Cardiac septum (tissue), 1 donor: ENCODE measurements around the gene NR6A1. TPM values are rescaled to one million over a fixed set of nuclear protein-coding genes. Genes with fewer than 3 reads are reported as not detected.

ENCODE experiments used
- DNase-seq: peaks from one replicate; pipeline ENCODE4 v3.0.0-alpha.2; 2020; ENCODE audit warnings: low spot score
- intact Hi-C: fragments of 100-400 bp; cut with DNase I; formaldehyde crosslinking; loops from one replicate; pipeline ENCODE4 v1.14.0; 2022
- total RNA-seq: library from RNA; stranded (reverse); fragmentation: NEBNext Ultra II Directional; extraction: Animal tissue kit (Norgen Biotek cat#: 25700); gene quantifications from one replicate; pipeline ENCODE4 v1.2.1, GENCODE V29; 2021
- donor health status: DM: no; HTN: no; CAD: no.

Gene NR6A1
- total RNA-seq, 1 donor from 2014 or later: 2.2 TPM

DNA sequence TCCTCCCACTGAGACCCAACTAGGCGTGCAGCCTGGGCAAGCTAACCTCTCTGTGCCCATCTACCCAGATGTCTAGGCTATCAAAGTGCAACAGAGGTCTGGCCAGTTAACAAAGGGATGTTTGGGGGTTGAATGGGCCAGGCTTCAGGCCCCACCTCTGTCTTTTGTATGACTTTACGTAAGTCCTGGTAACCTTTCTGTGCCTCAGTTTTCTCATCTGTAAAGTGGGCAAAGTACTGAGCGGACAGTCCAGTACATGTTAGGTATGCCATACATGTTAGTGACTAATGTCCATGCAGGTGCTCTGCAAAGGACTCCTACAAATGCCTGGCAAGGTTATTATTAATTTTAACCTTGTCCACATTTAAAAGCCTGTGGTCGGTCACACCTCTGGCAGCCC lies 277.9 kb downstream of the NR6A1 start:
- intact Hi-C loops: no loop called here
- no peak for DNase-seq

DNA sequence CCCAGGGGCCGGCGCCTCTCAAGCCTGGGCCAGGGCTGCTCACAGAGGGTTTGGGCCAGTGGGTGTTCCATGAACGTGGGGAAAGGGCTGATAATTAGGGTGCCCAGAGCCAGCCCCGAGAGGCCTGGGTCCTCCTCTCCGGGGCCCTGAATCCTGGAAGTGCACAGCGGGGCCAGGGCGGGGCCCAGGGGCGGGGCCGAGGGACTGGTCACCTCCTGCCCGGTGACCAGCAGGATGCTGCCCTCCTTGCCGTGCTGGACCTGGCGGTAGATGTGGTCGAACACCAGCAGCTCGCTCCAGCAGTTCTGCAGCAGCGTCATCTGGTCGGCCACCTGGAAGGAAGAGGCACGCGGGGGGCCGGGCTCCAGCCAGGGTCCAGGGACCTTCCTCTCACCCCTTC lies 278.3 kb downstream of the NR6A1 start:
- intact Hi-C loops: no loop called here
- no peak for DNase-seq

DNA sequence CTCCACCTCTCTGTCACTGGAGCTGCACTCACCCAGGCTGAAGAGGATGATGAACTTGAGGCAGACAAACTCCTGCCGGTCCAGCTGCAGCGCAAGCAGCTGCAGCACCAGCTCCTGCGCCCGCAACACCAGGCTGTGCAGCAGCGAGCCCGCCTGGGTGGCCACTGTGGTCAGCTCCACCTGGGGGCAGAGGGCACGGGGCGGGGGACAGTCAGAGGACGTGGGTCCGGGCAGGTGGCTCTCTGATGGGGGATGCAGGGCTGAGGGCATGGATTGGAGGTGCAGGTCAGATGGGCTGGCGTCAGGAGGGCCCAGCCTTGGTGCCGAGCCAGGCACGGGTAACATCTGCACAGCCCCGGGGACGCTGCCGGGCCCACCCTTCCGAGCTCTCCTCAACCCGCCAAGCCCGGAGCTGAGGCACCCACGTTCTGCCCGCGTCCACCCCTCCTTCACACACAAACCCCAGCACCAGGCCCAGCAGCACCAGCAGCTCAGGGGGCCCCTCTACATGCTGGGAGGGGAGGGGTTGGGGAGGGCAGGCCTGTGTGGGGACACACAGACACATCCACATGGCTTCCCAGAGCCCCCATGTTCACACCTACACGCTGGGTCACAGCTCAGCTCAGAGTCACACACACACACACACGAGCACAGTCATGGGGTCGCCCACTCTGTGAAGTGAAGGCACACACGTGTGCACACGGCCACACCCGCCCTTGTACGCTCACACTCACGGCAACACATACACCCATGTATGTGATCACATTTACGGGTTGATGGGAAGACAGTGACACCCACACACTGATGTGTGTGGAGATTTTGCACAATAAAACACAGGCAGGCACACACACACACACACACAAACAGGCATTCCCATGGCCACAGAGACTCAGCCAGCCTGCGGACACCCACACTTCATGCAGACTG lies 279.8 kb downstream of the NR6A1 start:
- intact Hi-C loops: no loop called here
- DNase-seq: no peak

DNA sequence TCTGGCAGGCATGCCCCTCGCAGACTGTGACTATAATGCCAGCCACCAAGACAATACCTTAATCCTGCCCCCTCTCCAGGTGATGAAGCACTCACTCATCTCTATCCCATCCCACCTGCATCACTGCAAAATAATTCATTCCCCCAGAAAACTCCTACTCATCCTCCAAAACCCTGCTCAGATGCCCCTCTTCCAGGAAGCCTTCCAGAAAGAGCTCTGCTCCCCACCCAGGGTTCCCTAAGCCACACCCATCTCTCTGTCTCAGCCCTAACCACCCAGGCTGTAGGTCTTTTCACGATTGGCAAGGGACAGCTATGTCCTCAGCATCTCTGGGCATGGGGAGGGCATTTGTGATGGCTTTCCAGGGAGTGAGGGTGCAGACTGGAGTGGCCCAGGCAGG lies 281.1 kb downstream of the NR6A1 start:
- intact Hi-C loops: no loop called here
- no peak for DNase-seq

DNA sequence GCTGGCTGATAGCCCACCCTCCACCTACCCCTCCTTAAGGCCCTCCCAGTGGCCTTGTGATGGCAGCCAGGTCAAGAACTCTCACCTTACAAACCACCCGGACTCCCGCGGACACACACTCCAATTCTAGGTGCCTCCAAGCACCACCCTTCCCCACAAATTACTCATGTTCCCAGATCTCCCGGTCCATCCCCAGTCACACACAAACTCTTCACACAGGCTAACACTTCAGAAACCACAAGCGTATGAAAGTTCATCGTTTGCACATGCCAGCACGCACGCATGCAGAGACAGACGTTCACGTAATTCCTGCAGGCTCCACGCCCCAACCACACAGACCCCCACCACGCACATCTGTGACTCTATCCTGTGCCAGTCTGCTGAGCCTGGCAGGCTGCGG lies 281.9 kb downstream of the NR6A1 start:
- intact Hi-C loops: no loop called here

DNA sequence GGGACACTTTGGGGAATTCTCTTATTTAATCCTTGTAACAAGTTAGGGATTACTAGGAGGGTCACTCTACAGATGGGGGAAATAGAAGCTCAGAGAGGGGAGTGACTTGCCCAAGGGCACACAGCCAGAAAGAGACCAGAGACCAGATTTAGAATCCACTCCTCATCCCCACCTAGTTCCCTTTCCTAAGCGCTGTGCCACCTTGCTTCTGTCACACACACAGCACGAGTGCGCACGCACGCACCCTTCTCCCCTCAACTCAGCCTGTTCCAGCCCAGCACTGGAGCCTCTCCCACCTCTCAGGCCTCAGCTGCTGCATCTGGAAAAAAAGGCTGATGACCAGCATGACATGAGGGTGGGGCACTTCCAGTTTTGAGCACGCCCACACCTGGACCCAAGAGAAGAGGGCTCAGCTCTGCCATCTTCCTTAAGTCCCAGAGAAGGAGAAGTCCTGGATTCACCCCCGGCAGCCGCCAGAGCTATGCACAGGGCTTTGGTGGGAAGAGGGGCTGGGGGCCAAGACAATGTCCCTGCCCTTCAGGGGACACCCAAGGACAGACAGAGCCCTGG lies 282.4 kb downstream of the NR6A1 start:
- intact Hi-C loops: no loop called here
- no peak for DNase-seq

More for the DNA sequence above, 281.9 kb downstream of the NR6A1 start:
- DNase-seq: no peak

DNA sequence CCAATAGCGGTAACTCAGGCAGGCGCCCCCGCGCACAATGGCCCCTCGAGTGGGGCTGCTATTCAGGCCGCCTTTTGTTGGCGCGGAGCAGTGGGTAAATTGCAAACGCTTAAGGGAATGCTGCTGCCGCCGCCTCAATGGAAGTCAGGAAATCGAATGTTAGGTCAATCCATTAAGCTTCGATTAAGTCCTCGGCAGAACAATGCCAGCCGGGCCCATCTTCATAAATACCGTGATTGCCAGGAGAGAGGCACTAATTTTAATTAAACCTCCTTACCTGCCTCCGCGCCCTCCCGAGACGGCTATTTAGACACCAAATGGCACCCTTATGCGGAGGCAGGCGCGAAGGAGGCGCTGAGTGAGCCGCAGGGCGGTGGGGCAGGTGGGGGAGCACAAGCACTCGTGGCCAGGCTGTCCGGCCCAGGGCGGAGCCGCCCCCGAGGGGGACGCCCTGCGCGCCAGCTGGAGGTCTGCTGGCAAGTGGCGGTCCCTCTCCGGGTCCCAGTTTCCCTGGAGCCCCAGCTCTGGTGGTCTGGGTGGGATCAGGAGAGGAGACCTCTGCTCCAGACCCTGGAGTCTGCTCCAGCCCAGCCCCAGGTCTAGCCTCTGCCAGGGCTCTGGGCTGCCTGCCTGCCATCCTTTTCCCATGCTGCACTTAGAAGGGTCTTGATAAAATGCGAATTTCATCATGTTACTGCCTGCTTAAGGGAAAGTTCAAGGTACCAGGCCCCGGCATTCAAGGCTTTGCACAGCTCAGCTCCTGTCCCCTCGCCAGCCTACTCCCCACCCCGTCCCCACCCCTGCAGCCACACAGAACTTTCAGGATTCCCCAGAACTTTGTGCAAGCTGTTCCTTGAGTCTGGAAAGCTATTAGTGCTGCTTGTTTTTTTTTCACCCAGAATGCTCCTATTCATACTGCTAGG lies 283.6 kb downstream of the NR6A1 start:
- intact Hi-C loops: no loop called here
- DNase-seq: no peak

DNA sequence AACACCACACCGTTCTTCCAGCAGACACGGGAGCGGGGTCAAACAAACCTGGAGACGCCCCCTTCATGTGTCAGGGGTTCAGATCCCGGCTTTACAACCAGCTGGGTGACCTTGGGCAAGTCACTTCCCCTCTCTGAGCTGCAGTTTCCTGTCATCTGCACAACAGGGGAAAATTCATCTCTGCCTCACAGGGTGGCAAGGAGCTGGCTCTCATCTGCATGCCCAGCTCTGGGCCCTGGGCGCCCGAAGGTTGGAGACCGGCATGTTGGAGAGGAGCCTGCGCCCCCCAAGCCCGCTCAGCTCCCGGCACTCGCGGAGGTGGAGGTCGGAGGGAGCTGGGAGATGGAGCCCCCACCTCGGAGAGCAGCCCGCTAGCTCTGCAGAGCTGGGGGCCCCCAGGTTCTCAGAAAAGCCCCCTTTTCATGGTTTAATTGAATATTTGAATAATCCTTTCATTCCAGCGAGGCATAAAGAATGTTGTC lies 284.3 kb downstream of the NR6A1 start:
- intact Hi-C loops: no loop called here
- no peak for DNase-seq

DNA sequence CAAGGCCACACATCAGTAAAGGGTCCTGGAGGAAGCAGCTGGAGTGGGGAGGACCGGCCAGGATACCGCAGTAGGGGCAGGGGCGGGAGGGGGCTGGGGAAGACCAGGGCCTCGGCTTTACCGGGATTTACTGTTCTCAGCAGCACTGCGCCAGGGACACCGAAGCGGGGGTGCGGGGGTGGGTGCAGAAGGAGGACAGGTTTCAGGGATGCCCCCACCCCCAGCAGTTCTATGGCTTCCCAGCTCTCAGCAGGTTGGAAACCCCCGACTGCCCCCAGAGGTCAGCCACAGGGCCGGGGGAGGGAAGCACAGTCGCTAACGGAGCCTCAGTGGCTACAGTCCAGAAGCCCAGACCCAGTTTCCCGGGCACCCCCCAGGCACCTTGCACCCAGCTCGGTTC lies 285.2 kb downstream of the NR6A1 start:
- no peak for DNase-seq
- intact Hi-C loops: no loop called here

DNA sequence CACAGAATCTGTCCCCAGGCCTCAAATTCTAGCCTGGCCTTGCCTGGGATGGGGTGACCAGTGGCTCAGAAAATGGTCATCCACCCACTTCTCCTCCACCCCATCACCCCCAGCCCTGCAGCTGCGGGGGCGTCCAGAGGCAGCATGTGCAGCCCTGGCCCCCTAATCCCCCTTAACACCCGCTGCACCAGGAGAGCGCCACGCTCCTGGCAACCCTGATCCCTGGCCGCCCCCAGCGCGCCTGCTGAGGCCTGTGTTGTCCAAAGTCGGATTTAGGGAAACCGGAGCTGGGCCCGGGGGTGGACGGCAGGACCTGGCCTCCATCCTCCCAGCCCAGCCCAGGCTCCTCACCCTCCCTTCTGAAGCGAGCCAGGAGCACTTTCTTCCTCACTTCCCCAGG lies 285.9 kb downstream of the NR6A1 start:
- intact Hi-C loops: no loop called here
- no peak for DNase-seq

DNA sequence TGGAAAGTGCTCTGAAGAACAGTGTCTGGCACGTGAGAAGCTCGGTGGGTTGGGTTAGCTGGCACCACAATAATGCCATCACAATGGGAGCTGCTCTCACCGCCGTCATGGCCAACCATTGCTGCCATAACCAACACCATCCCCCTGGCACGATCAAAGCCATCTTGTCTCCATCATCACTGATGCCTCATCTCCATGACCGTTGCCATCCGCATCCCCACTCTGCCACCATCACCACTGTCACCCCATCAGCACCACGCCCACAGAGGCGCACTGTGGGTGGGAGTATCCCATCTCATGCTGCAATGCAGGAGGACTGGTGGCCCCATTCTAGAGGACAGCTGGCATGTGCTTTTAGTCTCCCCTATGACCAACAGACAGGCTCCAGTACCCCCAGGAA lies 287.6 kb downstream of the NR6A1 start:
- DNase-seq: no peak
- intact Hi-C loops: loop anchor here (5.0 kb wide), 1 partner anchor 49 kb away; no protein-coding TSS in a partner anchor

DNA sequence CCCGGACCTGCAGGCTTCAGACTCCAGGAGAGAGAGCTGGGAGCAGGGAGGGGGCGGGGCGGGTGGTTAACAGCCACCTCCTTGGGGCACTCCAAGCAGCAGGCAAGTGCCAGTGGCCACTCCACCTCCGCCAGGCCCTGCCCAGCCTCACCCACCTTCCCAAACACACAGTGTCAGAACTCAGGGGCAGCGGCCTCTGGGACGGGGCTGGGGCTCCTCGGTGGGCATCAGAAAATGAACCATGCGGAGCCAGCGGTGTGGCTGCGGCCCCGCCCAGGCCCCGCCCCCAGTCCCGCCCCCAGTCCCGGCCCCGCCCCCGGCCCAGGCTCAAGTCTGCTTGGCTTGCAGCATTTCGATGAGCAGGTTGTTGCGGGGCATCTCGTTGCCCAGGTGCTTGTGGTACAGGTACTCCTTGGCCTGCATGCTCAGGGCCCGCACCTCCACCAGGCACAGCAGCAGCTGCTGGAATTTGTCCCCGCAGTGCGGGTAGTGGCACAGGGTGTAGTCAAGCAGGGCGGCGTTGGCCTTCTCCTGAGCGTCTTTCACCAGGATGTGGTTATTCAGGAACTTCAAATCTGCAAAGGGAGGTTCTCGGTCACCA lies 288.6 kb downstream of the NR6A1 start:
- intact Hi-C loops: loop anchor here (5.0 kb wide), 1 partner anchor 50 kb away; no protein-coding TSS in a partner anchor
- no peak for DNase-seq

DNA sequence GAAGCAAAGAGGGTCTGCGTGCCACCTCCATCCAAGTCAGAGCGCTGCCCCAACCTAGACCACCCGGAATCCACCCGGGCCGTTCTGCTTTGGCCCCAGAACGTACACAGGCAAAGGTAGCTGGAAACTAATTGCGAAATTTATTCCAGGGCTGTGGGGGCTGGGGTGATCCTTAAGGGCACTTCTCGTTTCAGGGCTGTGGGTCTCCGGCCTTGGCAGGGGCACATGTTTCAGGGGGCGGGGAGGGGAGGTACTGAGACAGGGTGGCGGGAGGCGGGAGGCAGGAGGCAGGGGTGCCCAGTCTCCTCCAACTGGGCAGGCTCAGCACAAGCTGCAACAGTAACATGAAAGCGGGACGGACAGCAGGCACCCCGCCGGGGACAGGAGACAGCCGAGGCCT lies 290.0 kb downstream of the NR6A1 start:
- DNase-seq: no peak
- intact Hi-C loops: loop anchor here (5.0 kb wide), 1 partner anchor 51 kb away; no protein-coding TSS in a partner anchor

DNA sequence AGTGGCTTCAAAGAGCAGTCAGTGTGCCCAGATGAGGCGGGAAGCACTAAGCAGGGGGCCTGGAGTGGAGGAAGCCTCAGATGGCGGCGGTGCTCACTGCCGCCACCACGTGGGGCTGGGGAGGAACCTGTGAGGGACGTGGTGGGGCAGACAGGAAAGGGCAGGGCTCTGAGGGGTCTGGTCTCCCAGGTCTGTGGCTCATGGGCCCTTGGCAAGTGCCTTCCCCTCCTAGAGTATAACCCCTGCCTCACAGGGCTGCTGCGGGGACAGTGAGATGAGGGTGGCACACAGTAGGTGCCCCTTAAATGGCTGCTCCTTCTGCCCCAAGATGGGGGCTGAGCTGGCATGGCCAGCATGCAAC lies 290.5 kb downstream of the NR6A1 start:
- no peak for DNase-seq
- intact Hi-C loops: loop anchor here (5.0 kb wide), 1 partner anchor 52 kb away; no protein-coding TSS in a partner anchor

DNA sequence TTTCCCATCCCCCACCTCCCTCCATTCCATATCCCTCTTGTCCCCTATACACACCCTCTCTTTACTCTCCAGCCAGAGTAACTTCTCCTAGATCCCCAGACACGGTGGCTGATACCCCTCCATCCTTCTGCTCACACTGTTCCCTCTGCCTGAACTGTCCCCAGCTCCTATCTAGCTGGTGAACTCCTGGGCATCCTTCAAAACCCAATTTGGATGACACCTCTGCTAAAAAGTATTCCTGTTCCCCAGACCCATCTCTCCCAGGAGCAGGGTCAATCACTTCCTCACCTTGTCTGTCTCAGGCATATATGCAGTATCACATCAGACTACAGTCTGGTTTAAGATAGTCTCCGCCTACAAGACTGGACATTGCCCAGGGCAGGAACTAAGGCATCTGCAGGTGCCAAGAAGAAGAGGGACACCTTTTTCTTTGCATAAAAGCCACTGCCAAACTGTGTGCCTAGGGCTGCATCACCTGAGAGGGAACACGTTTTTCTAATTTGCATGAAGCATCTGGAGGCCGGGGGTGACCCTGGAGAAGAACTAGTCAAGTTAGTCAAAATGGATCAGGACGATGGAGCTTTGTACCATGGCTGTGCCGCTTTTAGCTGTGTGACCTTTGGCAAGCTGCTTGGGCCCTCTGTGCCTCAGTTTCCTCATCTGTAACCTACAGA lies 291.0 kb downstream of the NR6A1 start:
- intact Hi-C loops: loop anchor here (5.0 kb wide), 1 partner anchor 52 kb away; no protein-coding TSS in a partner anchor
- no peak for DNase-seq

DNA sequence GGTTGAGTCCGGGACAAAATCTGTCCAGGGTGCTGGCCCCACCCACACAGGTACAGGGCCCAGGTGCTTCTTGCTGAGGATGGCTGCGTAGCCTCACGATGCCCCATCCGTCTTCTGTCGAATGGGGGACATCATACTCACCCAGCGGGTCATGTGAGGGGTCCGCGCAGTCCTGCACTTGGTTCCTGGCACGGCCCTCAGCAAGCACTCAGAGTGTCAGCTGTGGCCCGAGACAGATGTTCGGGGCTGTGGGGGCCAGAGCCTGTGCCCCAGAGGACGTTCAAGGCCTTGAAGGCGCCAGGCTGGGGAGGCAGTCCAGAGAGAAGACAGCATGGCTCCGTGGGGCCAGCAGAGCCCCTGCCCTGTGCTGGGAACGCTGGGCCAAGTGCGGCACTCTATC lies 291.7 kb downstream of the NR6A1 start:
- no peak for DNase-seq
- intact Hi-C loops: no loop called here

DNA sequence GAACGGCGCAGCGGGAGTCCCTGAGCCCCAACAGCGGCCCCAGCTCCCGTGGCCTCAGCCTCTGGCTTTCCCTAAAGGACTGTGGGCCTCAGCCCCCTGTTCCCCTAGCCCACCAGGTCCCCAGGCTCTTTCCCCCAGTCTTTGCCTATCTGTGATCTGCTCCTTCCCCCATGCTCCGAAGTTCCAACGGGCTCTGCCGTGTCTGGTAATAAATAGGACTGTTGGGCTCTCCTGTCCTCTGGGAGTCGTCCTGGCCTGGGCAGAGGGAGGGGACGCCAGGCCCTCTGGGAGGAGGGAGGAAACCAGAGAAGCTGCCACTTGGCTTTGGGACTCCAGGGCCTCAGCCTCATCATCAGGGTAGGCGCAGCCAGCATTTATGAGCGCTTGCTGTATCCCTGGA lies 292.8 kb downstream of the NR6A1 start:
- intact Hi-C loops: no loop called here
- no peak for DNase-seq

DNA sequence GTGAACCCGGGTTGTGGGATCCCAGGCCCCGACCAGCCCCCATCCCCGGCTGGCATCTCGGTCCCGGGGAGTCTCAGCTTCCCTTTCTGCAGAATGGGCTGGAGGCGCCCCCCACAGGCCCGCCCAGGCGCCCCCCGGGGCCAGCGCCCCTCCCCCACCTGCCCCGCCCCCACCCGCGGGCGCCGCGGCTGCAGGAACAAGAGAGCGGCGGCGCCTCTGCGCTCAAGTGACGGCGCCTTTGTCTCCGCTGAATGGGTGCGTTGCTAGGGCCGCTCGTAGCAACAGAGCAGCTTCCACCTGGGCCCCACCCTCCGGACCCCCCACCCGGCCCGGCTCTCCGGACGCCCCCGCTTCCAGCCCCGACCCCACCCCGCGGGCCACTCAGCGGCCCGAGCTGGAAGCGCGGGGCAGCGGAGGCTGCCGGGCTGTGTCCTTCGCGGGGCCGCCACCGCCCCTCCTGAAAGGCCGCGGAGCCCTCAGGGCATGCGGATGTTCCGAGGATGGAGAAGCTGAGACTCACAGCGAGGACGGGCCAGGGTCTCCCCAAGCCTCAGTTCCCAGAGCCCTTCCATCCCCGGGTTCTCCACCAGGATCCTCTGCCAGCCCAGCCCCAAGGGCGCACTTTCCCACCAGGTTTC lies 293.3 kb downstream of the NR6A1 start:
- intact Hi-C loops: no loop called here
- no peak for DNase-seq
